ENCODE measurements around the gene C16orf82.
"Not testable (repeated sequence)": the region's sequence is repeated elsewhere in the genome, so short reads cannot be mapped to it uniquely, and the experiment has no call there.

The C16orf82 gene

DNA sequence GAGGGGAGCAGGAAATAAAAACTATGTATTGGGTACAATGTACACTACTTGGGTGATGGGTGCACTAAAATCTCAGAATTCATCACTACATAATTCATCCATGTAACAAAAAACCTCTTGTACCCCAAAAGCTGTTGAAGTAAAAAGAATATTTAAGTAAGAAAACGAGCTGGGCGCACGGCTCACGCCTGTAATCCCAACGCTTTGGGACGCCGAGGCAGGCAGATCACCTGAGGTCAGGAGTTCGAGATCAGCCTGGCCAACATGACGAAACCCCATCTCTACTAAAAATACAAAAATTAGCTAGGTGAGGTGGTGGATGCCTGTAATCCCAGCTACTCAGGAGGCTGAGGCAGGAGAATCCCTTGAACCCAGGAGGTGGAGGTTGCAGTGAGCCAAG lies 19.3 kb downstream of the C16orf82 start:
- not testable (repeated sequence) for H3K4me3 ChIP-seq (ENCODE audit: low read depth, low read length)

DNA sequence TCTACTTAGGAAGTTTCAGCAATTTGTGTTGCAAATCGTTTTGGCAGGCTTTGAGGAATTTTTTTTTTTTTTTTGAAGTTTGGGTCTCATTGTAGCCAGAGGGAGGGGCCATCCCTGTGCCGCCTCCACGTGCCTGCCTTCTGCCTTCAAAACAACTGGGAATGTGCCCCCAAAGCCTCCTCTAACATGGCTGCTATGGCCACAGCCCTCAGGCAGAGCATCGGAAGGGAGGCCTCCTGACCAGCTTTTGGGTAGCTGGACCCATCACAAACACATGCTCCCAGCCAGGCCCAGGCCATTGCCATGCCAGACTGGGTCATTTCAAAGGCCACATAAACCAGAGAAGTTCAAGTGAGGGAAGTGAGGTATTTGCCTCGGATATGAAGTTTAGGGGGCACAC lies 21.5 kb downstream of the C16orf82 start:
- H3K4me3 ChIP-seq (ENCODE audit: low read depth, low read length): no peak overlapping the region

GRCh38 chr16:27096375-27096774 lies 29.6 kb downstream of the C16orf82 start:
- no peak overlapping the region for H3K4me3 ChIP-seq (ENCODE audit: low read depth, low read length)

GRCh38 chr16:27097800-27098230 lies 31.1 kb downstream of the C16orf82 start:
- H3K4me3 ChIP-seq (ENCODE audit: low read depth, low read length): no peak overlapping the region

GRCh38 chr16:27098366-27099049 lies 31.8 kb downstream of the C16orf82 start:
- H3K4me3 ChIP-seq (ENCODE audit: low read depth, low read length): no peak overlapping the region

DNA sequence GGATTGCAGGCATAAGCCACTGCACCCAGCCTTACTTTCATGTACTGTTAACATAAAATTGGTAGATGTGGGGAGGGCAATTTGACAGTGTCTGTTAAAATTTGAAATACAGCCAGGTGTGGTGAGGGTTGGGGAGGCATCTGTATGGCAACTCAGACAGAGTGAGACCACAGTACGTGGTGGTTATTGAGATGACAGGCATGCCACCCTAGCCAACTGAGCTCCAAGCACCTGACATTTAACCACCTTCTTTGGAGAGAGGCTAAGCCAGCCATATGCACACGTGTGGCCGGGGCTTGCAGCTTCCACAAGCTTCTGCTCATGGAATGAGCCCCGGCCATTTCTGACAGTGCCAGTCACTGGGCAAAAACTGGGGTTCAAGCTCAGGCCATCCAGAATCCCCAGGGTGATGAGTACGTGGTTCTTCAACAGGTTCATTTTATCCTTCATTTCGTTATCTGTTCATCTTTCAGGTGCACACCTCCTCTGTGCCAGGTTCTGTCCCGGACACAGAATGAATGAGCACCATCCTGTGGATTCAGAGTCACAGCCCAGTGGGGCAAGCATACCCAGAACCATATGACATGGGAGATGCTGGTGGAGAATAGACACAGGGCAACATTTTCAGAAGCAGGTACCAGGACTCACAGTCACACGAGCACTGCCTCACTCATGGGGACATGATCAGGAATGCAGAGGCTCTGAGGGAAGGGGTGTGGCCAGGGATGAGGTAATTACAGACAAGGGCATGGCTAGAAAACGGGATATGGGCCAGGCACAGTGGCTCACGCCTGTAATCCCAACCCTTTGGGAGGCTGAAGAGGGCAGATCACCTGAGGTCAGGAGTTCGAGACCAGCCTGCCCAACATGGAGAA lies 36.2 kb downstream of the C16orf82 start:
- no peak overlapping the region for H3K4me3 ChIP-seq (ENCODE audit: low read depth, low read length)

DNA sequence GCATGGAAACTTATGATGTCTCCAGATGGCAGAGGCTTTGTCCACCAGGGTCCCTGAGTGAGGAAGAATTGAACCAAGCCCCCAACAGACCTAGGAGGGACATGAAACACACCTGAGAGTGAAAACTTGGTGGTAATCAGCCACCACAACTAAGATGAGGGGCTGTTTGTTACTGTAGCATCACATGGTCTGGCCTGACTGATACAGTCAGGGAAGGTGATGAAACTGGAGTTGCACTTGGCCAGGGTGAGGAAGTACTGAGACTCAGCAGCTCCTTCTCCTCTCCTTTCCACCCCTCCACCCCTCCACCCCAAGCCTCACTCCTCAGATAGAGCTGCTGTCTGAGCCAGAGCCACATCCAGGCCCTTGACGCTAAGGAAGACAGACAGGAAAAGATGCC lies 37.2 kb downstream of the C16orf82 start:
- no peak overlapping the region for H3K4me3 ChIP-seq (ENCODE audit: low read depth, low read length)

DNA sequence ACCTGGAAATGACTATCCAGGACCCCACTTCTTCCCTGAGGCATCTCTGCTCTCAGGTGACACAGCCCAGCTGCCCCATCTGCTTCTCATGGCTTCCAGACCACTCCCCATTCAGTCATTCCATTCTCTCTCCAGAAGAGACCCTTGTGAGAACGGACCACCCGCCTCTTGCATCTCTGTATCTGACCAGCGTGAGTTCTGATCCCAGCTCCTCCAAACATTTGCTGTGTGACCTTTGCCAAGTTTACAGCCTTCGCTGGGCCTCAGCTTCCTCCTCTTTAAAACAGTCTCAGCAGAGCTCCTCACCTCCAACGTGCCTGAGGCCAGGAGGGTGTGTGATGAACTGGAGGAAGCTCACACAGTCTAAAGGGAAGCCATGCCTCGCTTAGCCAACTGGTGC lies 39.6 kb downstream of the C16orf82 start:
- no peak overlapping the region for H3K4me3 ChIP-seq (ENCODE audit: low read depth, low read length)

GRCh38 chr16:27107185-27107592 lies 40.5 kb downstream of the C16orf82 start:
- no peak overlapping the region for H3K4me3 ChIP-seq (ENCODE audit: low read depth, low read length)

DNA sequence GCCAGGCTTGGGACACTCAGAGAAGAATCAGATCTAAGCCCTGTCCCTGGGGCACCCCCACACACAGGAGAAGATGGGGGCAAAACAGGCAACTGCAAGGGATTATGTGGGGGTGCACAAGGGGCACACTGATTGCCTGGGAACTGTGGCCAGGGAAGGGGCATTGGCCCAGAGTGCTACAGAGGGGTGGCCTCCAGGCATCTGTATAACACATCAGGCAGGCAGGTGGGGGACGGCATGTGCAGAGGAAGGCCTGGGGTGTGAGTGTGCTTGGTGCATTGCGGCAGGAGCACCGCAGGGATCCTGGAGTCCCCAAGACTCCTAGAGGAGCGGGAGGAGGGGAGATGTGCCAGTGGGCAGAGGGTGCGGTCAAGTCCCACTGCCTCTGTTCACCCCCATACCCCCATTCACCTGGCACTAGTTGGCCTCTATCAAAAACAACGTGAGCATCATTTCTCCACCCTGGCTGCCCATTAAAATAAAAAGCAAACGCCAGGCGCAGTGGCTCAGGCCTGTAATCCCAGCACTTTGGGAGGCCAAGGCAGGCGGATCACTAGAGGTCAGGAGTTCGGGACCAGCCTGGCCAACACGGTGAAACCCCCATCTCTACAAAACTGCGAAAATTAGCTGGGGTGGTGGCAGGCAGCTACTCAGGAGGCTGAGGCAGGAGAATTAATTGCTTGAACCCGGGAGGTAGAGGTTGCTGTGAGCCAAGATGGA lies 41.5 kb downstream of the C16orf82 start:
- no peak overlapping the region for H3K4me3 ChIP-seq (ENCODE audit: low read depth, low read length)

DNA sequence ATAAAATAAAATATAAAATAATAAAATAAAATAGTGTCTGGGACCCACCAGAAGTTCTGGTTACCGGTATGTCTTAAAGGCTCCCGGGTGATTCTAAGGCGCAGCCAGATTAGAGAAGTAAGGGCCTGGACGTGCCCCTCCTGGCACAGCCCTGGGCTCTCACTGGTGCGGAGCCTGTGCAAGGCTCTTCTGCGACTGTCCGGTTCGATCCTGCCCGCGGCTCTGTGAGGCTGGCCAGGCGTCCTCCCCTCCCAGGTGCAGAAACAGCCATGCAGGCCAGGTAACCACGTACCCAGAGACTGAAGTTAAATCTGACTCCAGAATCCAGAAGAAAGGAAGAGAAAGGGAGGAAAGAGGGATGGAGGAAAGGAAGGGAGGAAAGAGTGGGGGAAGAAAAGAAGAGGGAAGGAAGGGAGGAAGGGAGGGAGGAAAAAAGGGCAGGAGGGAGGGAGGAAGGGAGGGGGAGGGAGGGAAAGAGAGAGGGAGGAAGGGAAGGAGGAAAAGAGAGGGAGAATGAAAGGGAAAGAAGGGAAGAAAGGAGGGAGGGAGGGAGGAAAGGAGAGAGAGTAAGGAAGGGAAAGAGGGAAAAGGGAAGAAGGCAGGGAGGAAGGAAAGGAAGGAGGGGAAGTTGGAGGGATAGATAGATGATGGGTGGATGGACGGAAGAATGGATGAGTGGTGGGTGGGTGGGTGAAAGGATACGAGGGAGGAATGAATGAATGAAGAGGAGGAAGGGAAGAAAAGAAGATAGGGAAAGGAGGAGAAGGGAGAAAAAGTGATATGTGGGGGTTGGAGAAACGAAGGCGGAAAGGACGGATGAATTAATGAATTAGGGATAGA lies 42.3 kb downstream of the C16orf82 start:
- peak overlapping the region; percentile 4 for H3K4me3 ChIP-seq (ENCODE audit: low read depth, low read length)

DNA sequence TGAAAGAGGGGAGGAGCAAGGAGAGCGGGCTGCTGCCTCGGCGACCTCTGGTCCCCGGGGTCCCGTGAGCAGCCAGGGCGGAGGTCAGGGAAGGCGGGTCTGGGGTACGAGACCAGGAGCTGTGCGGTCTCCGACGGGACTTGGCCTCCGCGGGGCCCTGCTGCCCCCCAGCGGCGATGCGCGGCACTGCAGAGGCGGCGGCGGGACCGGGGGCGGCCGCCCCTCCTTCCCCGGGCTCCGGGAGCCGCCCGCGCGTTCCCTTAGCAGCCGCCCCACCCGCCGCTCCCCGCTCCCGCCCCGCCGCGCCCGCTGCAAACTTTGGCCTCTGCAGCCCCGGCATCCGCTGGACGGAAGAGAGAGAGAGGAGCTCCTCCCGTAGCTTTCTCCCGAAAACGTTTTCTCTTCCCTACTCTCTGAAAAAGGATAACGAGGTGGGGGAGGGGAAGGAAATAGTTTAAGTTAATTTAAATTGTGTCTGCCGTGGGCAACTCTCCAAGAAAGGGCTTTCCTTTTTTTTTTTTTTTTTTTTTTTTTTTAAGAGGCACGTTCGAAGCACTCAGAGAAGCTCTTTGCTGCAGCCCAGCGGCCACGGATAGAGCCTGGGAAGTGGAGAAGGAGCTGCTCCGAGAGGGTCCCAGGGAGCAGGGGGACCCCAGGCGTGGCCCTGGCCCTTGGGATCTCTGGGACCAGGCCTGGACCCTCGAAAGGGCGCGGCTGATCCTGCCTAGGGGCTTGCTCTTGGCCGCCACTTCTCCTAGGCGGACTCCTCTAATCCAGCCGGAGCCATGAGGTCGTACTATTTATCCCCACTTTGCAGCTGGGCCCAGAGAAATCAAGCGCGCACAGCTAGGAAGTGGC lies 43.2 kb downstream of the C16orf82 start:
- peak overlapping the region; percentile 30 for H3K4me3 ChIP-seq (ENCODE audit: low read depth, low read length)

GRCh38 chr16:27110524-27110896 lies 43.8 kb downstream of the C16orf82 start:
- no peak overlapping the region for H3K4me3 ChIP-seq (ENCODE audit: low read depth, low read length)

DNA sequence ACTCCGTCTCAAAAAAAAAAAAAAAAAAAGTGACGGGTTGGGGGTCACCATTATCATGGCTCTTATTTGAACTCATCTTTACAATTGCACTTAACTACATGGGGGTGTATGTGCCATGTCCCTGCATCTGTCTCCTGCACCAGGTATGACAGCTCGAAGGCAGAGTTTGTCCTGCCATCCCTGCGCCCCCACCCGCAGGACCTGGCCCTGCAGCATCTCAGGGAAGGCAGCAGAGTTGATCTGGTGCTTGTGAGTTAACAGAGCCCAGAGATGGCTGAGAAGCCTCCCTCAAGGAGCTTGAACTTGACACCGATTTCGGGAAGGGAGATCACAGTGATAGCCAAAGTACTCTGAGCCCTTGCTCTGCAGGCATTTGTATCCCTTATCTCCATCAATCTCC lies 44.8 kb downstream of the C16orf82 start:
- H3K4me3 ChIP-seq (ENCODE audit: low read depth, low read length): no peak overlapping the region

- no peak overlapping the region for H3K4me3 ChIP-seq (ENCODE audit: low read depth, low read length)
Observed at GRCh38 chr16:27112093-27112811, 45.5 kb downstream of the C16orf82 start.

GRCh38 chr16:27113341-27113841 lies 46.7 kb downstream of the C16orf82 start:
- H3K4me3 ChIP-seq (ENCODE audit: low read depth, low read length): no peak overlapping the region

- no peak overlapping the region for H3K4me3 ChIP-seq (ENCODE audit: low read depth, low read length)
Observed at GRCh38 chr16:27114006-27114405, 47.3 kb downstream of the C16orf82 start.

DNA sequence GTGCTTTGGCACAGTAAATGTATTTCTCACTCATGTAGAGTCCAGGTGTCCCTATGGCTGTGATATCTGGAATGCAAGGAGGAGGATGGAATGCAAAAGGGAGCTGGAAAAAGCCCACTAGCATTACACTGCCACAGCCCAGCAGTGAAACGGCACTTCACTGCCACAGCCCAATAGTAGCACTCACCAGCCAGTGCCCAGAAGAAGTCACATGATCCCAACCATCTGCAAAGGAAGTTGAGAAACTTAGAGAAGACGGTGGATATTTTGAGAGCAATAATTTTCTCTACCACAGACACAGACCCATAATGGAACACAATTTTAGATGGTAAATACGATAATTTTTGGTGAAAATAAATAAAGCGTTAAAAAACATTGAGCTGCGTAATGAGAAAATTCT lies 51.8 kb downstream of the C16orf82 start:
- H3K4me3 ChIP-seq (ENCODE audit: low read depth, low read length): no peak overlapping the region

Data from iPS-11a (cell line).